DND-41 (cell line): ENCODE data around the gene RPH3AL.

ENCODE experiments used
- EZH2 ChIP-seq: IDR thresholded peaks from 3 replicates; pipeline ENCODE4 v1.6.1; 2012; ENCODE audit warnings: borderline replicate concordance, low read depth, mild to moderate bottlenecking, moderate library complexity, low read length, inconsistent platforms; ENCODE audit not compliant: severe bottlenecking
- TF ChIP-seq, protein P1 (sequence below): IDR thresholded peaks from 2 replicates; pipeline ENCODE4 v1.5.1; 2012; ENCODE audit warnings: borderline replicate concordance, low read length, moderate library complexity, mild to moderate bottlenecking; ENCODE audit not compliant: poor library complexity, severe bottlenecking; ENCODE audit errors: extremely low read depth

DNA sequence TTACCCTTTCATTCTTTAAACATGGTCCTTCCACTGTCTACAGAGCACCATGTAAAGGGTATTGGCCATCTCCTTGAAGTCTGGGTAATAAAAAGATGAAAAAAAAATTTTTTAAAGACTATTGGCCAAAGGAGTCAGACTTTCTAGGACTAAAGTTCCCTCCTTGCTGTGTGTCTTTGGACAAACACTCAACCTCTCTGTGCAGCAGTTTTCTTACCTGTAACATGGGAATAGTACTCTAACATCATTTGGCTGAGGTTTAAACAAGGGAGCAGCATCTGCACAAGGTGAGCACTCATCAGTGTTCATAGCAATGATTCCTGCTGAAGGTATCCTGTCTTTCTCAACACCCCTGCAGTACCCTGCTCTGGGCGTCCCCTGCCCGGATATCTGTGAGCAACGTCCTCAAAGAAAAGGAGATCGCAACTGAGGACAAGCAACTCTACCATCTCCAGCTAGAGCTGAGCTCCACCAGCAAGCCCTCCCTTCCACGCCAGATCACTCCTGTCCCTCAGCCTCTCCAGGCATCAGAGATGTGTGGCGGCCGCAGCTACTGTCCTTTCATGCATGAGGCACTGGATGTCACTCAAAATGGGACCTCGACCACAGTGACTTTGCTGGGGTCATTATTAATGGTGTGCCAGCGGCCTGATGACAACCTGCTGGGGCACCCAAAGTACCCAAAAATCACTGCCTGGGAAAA lies 29.5 kb upstream of the RPH3AL start:
- no peak for TF ChIP-seq EZH2
- TF ChIP-seq, protein P1, sequence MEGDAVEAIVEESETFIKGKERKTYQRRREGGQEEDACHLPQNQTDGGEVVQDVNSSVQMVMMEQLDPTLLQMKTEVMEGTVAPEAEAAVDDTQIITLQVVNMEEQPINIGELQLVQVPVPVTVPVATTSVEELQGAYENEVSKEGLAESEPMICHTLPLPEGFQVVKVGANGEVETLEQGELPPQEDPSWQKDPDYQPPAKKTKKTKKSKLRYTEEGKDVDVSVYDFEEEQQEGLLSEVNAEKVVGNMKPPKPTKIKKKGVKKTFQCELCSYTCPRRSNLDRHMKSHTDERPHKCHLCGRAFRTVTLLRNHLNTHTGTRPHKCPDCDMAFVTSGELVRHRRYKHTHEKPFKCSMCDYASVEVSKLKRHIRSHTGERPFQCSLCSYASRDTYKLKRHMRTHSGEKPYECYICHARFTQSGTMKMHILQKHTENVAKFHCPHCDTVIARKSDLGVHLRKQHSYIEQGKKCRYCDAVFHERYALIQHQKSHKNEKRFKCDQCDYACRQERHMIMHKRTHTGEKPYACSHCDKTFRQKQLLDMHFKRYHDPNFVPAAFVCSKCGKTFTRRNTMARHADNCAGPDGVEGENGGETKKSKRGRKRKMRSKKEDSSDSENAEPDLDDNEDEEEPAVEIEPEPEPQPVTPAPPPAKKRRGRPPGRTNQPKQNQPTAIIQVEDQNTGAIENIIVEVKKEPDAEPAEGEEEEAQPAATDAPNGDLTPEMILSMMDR = no peak
